PC-3 (cell line): ENCODE results near the gene IRF3. TPM values are rescaled to one million over a fixed set of nuclear protein-coding genes. Genes with fewer than 3 reads are reported as not detected.

ENCODE experiments used
- ATAC-seq: fragments of 200-7000 bp; cut with Tn5 transposase; 2 replicates; pipeline ENCODE4 v1.9.1; 2020; ENCODE audit warnings: mild to moderate bottlenecking, moderate library complexity
- Bru-seq: library from RNA; stranded (reverse); fragments of 400-500 nt; gene quantifications from one replicate; lab custom pipeline; 2021; lab: Mats Ljungman, UMichigan
- BruChase-seq, 2 experiments: library from RNA; stranded (reverse); fragments of 400-500 nt; gene quantifications; one replicate each; lab custom pipeline; 2021; lab: Mats Ljungman, UMichigan
- BruUV-seq: library from RNA; stranded (reverse); fragments of 400-500 nt; replicated peaks from 2 replicates; lab custom pipeline; 2021; lab: Mats Ljungman, UMichigan
- CTCF ChIA-PET: fragments of 300-600 bp; sonication (Branson Sonifier 250); formaldehyde crosslinking; loops from one replicate; lab custom pipeline; 2022; ENCODE audit warnings: antibody characterized with exemption; lab: Charles Lee
- POLR2A ChIA-PET: fragments of 300-600 bp; sonication (Branson Sonifier 250); formaldehyde crosslinking; loops from one replicate; lab custom pipeline; 2022; ENCODE audit warnings: antibody characterized with exemption; ENCODE audit not compliant: unreplicated experiment; lab: Charles Lee
- DNase-seq: peaks from one replicate; pipeline ENCODE4 v3.0.0-alpha.2; 2015
- H2AFZ ChIP-seq: fragments of 300-600 bp; sonication (generic); 2 replicates; pipeline ENCODE4 v1.6.0; 2016; ENCODE audit warnings: antibody characterized with exemption, low read length
- H3F3A ChIP-seq: fragments of 300-600 bp; sonication (generic); one replicate; pipeline ENCODE4 v1.6.0; 2017; ENCODE audit warnings: antibody characterized with exemption, low read length, control low read depth, mild to moderate bottlenecking; ENCODE audit not compliant: unreplicated experiment
- H3K27ac ChIP-seq: fragments of 300-600 bp; sonication (generic); 2 replicates; pipeline ENCODE4 v1.5.1; 2016; ENCODE audit warnings: mild to moderate bottlenecking, low read length
- H3K27me3 ChIP-seq: fragments of 300-600 bp; sonication (generic); 2 replicates; pipeline ENCODE4 v1.6.1; 2016; ENCODE audit warnings: low read length, mixed read lengths
- H3K36me3 ChIP-seq: fragments of 300-600 bp; sonication (generic); 2 replicates; pipeline ENCODE4 v1.6.1; 2016; ENCODE audit warnings: low read depth, mixed run types, low read length, mixed read lengths
- H3K4me1 ChIP-seq: fragments of 300-600 bp; sonication (generic); 2 replicates; pipeline ENCODE4 v1.5.1; 2016; ENCODE audit warnings: low read length; ENCODE audit not compliant: insufficient read depth
- H3K4me2 ChIP-seq: fragments of 300-600 bp; sonication (generic); 2 replicates; pipeline ENCODE4 v1.6.0; 2016; ENCODE audit warnings: low read length
- H3K4me3 ChIP-seq: fragments of 300-600 bp; sonication (generic); 2 replicates; pipeline ENCODE4 v1.5.1; 2016; ENCODE audit warnings: mild to moderate bottlenecking, low read length, mixed read lengths
- H3K79me2 ChIP-seq: fragments of 300-600 bp; sonication (generic); 2 replicates; pipeline ENCODE4 v1.6.1; 2017; ENCODE audit warnings: low read length, mixed read lengths
- H3K9ac ChIP-seq: fragments of 300-600 bp; sonication (generic); 2 replicates; pipeline ENCODE4 v1.6.0; 2016; ENCODE audit warnings: mild to moderate bottlenecking, low read length
- H3K9me2 ChIP-seq: fragments of 300-600 bp; sonication (generic); replicated peaks from 2 replicates; pipeline ENCODE4 v1.6.1; 2016; ENCODE audit warnings: mixed run types, low read length, mixed read lengths
- H3K9me3 ChIP-seq: fragments of 300-600 bp; sonication (generic); 2 replicates; pipeline ENCODE4 v1.6.1; 2016; ENCODE audit warnings: low read length, mixed read lengths
- H4K20me1 ChIP-seq: fragments of 300-600 bp; sonication (generic); 2 replicates; pipeline ENCODE4 v1.6.1; 2016; ENCODE audit warnings: low read length, mixed read lengths
- CTCF ChIP-seq: fragments of 300-600 bp; sonication (generic); conservative IDR thresholded peaks from 2 replicates; pipeline ENCODE4 v1.5.1; 2017; ENCODE audit warnings: antibody characterized with exemption, low read depth, mild to moderate bottlenecking, low read length
- EZH2 ChIP-seq: fragments of 300-600 bp; sonication (generic); IDR thresholded peaks from one replicate; pipeline ENCODE4 v1.6.1; 2017; ENCODE audit warnings: antibody characterized with exemption, mild to moderate bottlenecking, low read length; ENCODE audit not compliant: unreplicated experiment
- EZH2phosphoT487 ChIP-seq: fragments of 300-600 bp; sonication (generic); IDR thresholded peaks from 2 replicates; pipeline ENCODE4 v1.6.1; 2018; ENCODE audit warnings: mild to moderate bottlenecking, antibody characterized with exemption, low read length, borderline replicate concordance
- intact Hi-C: fragments of 100-400 bp; cut with micrococcal nuclease; formaldehyde crosslinking; loops from 2 replicates; pipeline ENCODE4 v1.9.0; 2023
- long read RNA-seq: library from polyadenylated mRNA; unstranded; transcript quantifications from one replicate; pipeline ENCODE4 v2.0.0, GENCODE V29; 2021; ENCODE audit not compliant: unreplicated experiment
- total RNA-seq: library from RNA; depleted of rRNA; stranded (reverse); fragments of >200 nt; gene quantifications from 2 replicates; pipeline ENCODE4 v1.2.3, GENCODE V29; 2014; rRNA removed

IRF3 gene
- total RNA-seq = 223 and 236 TPM in 2 replicates
- percentile 92 among the genes with signal in this experiment for Bru-seq, nascent RNA
- BruChase-seq, experiment 1, labeled RNA remaining after a 6-hour chase = percentile 93 among the genes with signal in this experiment
- BruChase-seq, experiment 2, labeled RNA remaining after a 2-hour chase = percentile 94 among the genes with signal in this experiment
- long read RNA-seq, transcript IRF3-203 (8 exons, 1,613 nt) = major isoform, 32 of 122 reads
- long read RNA-seq, transcript IRF3-228 (8 exons, 1,556 nt) = minor isoform, 5 of 122 reads
- long read RNA-seq, transcript IRF3-201 (7 exons, 1,691 nt) = minor isoform, 8 of 122 reads
- long read RNA-seq, partial matches to known transcripts = 25 of 122 reads
- long read RNA-seq, other reads (novel, unspliced or antisense) = 42 of 122 reads

- no peaks in the 10 kb centered on the region for H3F3A ChIP-seq
- peaks cover 36% of the 10 kb centered on the region for H3K79me2 ChIP-seq
- TF ChIP-seq EZH2phosphoT487 (no peak), CTCF (no peak), EZH2 (no peak)
- H3K4me3 ChIP-seq = peak within 1 kb of the TSS; percentile 89
- H3K36me3 ChIP-seq = peaks cover 16% of the 10 kb centered on the region
- peak; percentile 100 for DNase-seq
- peaks cover 18% of the 10 kb centered on the region for H3K4me1 ChIP-seq
- peak; percentile 80 for ATAC-seq
- peak within 1 kb of the TSS; percentile 84 for H3K9ac ChIP-seq
- H3K27me3 ChIP-seq = no peaks in the 10 kb centered on the region
- no peaks in the 10 kb centered on the region for H3K9me2 ChIP-seq
- POLR2A ChIA-PET = interaction anchor here (0.6 to 0.9 kb wide), 2 partner anchors 25 to 138 kb away, joined by 6 to 7 read pairs; partner anchors contain the start of genes RCN3 and RRAS
- peak within 1 kb of the TSS; percentile 88 for H2AFZ ChIP-seq
- peaks cover 3% of the 10 kb centered on the region; the same call in 1 of the 2 replicates for H4K20me1 ChIP-seq
- no peaks in the 10 kb centered on the region for H3K9me3 ChIP-seq
- BruUV-seq = TSS peak; percentile 59
- CTCF ChIA-PET = interaction anchor here (0.5 kb wide), 1 partner anchor 96 kb away, joined by 4 read pairs; no protein-coding TSS in a partner anchor
- H3K27ac ChIP-seq = peak within 1 kb of the TSS; percentile 60
- H3K4me2 ChIP-seq = peak within 1 kb of the TSS; percentile 98
- intact Hi-C loops = loop anchor here (1.0 to 2.0 kb wide), 3 partner anchors 11 to 75 kb away; partner anchors contain the start of genes PRR12 and RRAS
These were observed at the start of gene IRF3, which contains the start of gene BCL2L12 for GRCh38 chr19:49665351-49666119. Gene IRF3 (minus strand): TSS chr19:49665857. CDS start chr19:49664838, 1,019 bp downstream. Gene BCL2L12 (plus strand): TSS chr19:49665933. CDS start chr19:49666693, 760 bp downstream.

GRCh38 chr19:49713236-49713845 lies 47.7 kb upstream of the IRF3 start:
- no peaks in the 10 kb centered on the region for H3K9me3 ChIP-seq
- ChIA-PET POLR2A (interaction anchor here (0.6 to 0.7 kb wide), 2 partner anchors 49 to 72 kb away, joined by 4 to 5 read pairs; partner anchors contain the start of gene SCAF1), CTCF (no interaction called here)
- peak overlapping the region; percentile 30 for H3K27ac ChIP-seq
- peaks cover 21% of the 10 kb centered on the region for H3K4me1 ChIP-seq
- H3K4me3 ChIP-seq = no peak overlapping the region
- BruUV-seq = no TSS peak
- no peaks in the 10 kb centered on the region for H3F3A ChIP-seq
- no peaks in the 10 kb centered on the region for H4K20me1 ChIP-seq
- H3K9ac ChIP-seq = no peak overlapping the region
- intact Hi-C loops = no loop called here
- no peak overlapping the region for H2AFZ ChIP-seq
- H3K4me2 ChIP-seq = peak overlapping the region; percentile 66
- no peaks in the 10 kb centered on the region for H3K36me3 ChIP-seq
- H3K79me2 ChIP-seq = no peaks in the 10 kb centered on the region
- no peaks in the 10 kb centered on the region for H3K9me2 ChIP-seq
- TF ChIP-seq EZH2phosphoT487 (no peak), CTCF (no peak), EZH2 (no peak)
- DNase-seq (peak; percentile 86), ATAC-seq (peak; percentile 68)
- H3K27me3 ChIP-seq = no peaks in the 10 kb centered on the region
